Adrenal gland (tissue), 12 donors: ENCODE data around the gene MEF2C. TPM values are rescaled to one million over a fixed set of nuclear protein-coding genes. Genes with fewer than 3 reads are reported as not detected.
A peak's percentile ranks its signal among the peaks of the same experiment; 100 is the strongest.

Experiments
- DNase-seq, 7 donors: peaks; one replicate each; pipeline ENCODE4 v3.0.0-alpha.2; 2019 to 2020
- H3K27ac ChIP-seq, 5 donors: fragments of 200-600 bp; sonication (generic) in 4 of 5; 1 replicate in 3 of 5; 2 replicates in 2 of 5; pipeline versions ENCODE4 v1.5.1 to v1.8.0; 2016 to 2020; ENCODE audit warnings: mild to moderate bottlenecking in 1 of 5
- H3K27me3 ChIP-seq: fragments of 200-600 bp; 2 replicates; pipeline ENCODE4 v1.8.0; 2021
- H3K36me3 ChIP-seq, 2 donors: fragments of 200-600 bp; replicated peaks in 1 of 2; 1 replicate in 1 of 2; 2 replicates in 1 of 2; pipeline versions ENCODE4 v1.5.1 to v1.8.0; 2018 to 2022
- H3K4me1 ChIP-seq, 2 donors: fragments of 200-600 bp; replicated peaks in 1 of 2; 1 replicate in 1 of 2; 2 replicates in 1 of 2; pipeline versions ENCODE4 v1.5.1 to v1.8.0; 2018 to 2021
- H3K4me3 ChIP-seq, 4 donors: fragments of 200-600 bp; sonication (generic) in 3 of 4; one replicate each; pipeline ENCODE4 v1.5.1; 2016 to 2018
- H3K9me3 ChIP-seq, 3 donors: fragments of 200-600 bp; sonication (generic) in 1 of 3; replicated peaks in 1 of 3; 1 replicate in 2 of 3; 2 replicates in 1 of 3; pipeline versions ENCODE4 v1.5.1 to v1.8.0; 2016 to 2021
- CTCF ChIP-seq, 6 experiments: fragments of 450-650 bp in 4 of 6; fragments of 200-600 bp in 2 of 6; sonication (generic) in 1 of 6; IDR thresholded peaks; 1 replicate in 5 of 6; 2 replicates in 1 of 6; pipeline versions ENCODE4 v1.5.1 to v1.8.0; 2016 to 2021; ENCODE audit warnings: antibody characterized with exemption in 6 of 6, mild to moderate bottlenecking in 2 of 6, moderate library complexity in 1 of 6
- POLR2A ChIP-seq, 2 donors: fragments of 450-650 bp; IDR thresholded peaks; one replicate each; pipeline ENCODE4 v1.6.1; 2017; ENCODE audit warnings: antibody characterized with exemption in 2 of 2, mild to moderate bottlenecking in 2 of 2, moderate library complexity in 1 of 2
- WGBS, 4 donors: extraction: QIAGEN DNeasy Blood & Tissue Kit in 2 of 4; methylation state at CpG; one replicate each; pipeline versions ENCODE4 v1.1.5 to v1.1.7; 2013 to 2017; 5-methylcytosine and 5-hydroxymethylcytosine counted together
- intact Hi-C, 2 donors: fragments of 100-400 bp; cut with DNase I; formaldehyde crosslinking; loops; one replicate each; pipeline versions ENCODE4 v1.14.1 to v1.15.0; 2022 to 2023
- polyA plus RNA-seq, 3 donors: library from polyadenylated mRNA; stranded (reverse); fragments of 200-250 nt in 2 of 3; fragments of 350-450 nt in 1 of 3; fragmentation: Illumina TruSeq in 1 of 3; extraction: RNeasy Lipid Tissue Mini Kit (QIAGEN cat#74804) in 1 of 3; gene quantifications; one replicate each; pipeline ENCODE4 v1.2.3, GENCODE V29; 2013 to 2014
- total RNA-seq, 9 donors: library from RNA; depleted of rRNA in 4 of 9; stranded (reverse); fragments of >200 nt in 4 of 9; fragments of 120-200 nt in 1 of 9; fragmentation: NEBNext Ultra II Directional in 1 of 9; extraction: Animal tissue kit (Norgen Biotek cat#: 25700) in 1 of 9; gene quantifications; one replicate each; pipeline versions ENCODE4 v1.1.0 to v1.2.4, GENCODE V29; 2013 to 2023
- donor health status: healthy with polysubstance abuse.
- donor health status: Bipolar disorder and iron deficiency.
- donor health status: DM: yes; HTN: yes; CAD: no.
- donor health status: DM: no; HTN: no; CAD: no.
- donor health status: DM: no; HTN: no; CAD: no.
- donor health status: DM: yes; HTN: yes; CAD: no.

MEF2C gene
- total and polyA plus RNA-seq, 12 donors: 26.8 to 172 (median 69.2) TPM

GRCh38 chr5:88689668-88690408, 193.1 kb downstream of the MEF2C start:
- no peak overlapping the region for H3K27ac ChIP-seq
- H3K4me1 ChIP-seq: peaks cover 9 to 14% of the 10 kb centered on the region in 2 donors
- H3K36me3 ChIP-seq: no peaks in the 10 kb centered on the region
- DNase-seq: no peak
- no peaks in the 10 kb centered on the region for H3K9me3 ChIP-seq
- H3K27me3 ChIP-seq: peaks cover 59% of the 10 kb centered on the region
- peak overlapping the region in 1 of 4 donors; percentile 55 for H3K4me3 ChIP-seq
- intact Hi-C loops: loop anchor here (5.0 to 10.0 kb wide), 2 partner anchors 805 to 908 kb away; no protein-coding TSS in a partner anchor
- WGBS, 4 donors: 22 to 47% (median 32%) methylated on average over 32 to 38 of the region's 38 CpGs
- TF ChIP-seq CTCF (IDR thresholded peaks at IDR 0.05): no peak
- no peak for TF ChIP-seq POLR2A (IDR thresholded peaks at IDR 0.05)

- intact Hi-C loops: loop anchor here in 1 of 2 donors (10.0 kb wide), 1 partner anchor 804 kb away; no protein-coding TSS in a partner anchor
- Histone ChIP-seq H3K27me3 (peaks cover 55% of the 10 kb centered on the region), H3K9me3 (no peaks in the 10 kb centered on the region), H3K4me1 (peaks cover 9 to 14% of the 10 kb centered on the region in 2 donors), H3K4me3 (no peak overlapping the region), H3K36me3 (no peaks in the 10 kb centered on the region), H3K27ac (no peak overlapping the region)
- TF ChIP-seq CTCF (IDR thresholded peaks at IDR 0.05): no peak
- no peak for TF ChIP-seq POLR2A (IDR thresholded peaks at IDR 0.05)
- 22 to 54% (median 45%) methylated on average over 26 to 27 of the region's 27 CpGs for WGBS, 4 donors
- DNase-seq: no peak
Observed at GRCh38 chr5:88688984-88689667, 193.9 kb downstream of the MEF2C start.

- Histone ChIP-seq H3K27ac (no peak overlapping the region), H3K4me1 (peaks cover 9 to 14% of the 10 kb centered on the region in 2 donors), H3K9me3 (no peaks in the 10 kb centered on the region), H3K27me3 (peaks cover 49% of the 10 kb centered on the region), H3K4me3 (no peak overlapping the region), H3K36me3 (no peaks in the 10 kb centered on the region)
- no peak for DNase-seq
- TF ChIP-seq CTCF (IDR thresholded peaks at IDR 0.05) (no peak), POLR2A (IDR thresholded peaks at IDR 0.05) (no peak)
- intact Hi-C loops: loop anchor here in 1 of 2 donors (10.0 kb wide), 1 partner anchor 804 kb away; no protein-coding TSS in a partner anchor
- WGBS, 4 donors: 23 to 41% (median 34%) methylated on average over 9 to 13 of the region's 13 CpGs
Observed at GRCh38 chr5:88688156-88688983, 194.6 kb downstream of the MEF2C start.
